Measurements from ENCODE around the gene RALA.

RALA gene

DNA sequence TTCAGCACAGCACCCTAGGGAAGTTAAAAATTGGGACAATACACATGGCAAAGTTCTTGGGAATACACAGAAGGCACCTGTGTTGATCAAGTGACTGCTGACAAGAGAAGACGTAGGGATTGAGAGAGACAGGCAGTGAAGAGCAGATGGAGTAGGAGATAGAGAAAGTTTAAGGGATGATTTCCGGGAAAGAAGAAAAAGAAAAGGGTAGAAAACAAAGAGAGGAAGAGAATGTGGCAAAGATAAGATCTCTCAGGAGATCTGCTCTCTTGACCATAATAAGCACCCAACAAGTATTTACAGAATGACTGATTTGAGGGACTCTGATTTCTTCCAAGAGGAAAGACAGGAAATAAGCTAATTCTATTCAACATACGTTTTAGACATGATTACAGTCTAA is 15.1 kb upstream of the RALA start:
- POLR2A ChIA-PET = no interaction called here
- DNase-seq (ENCODE audit: extremely low spot score) = no peak
- CTCF ChIA-PET = interaction anchor here (4.1 kb wide), 1 partner anchor 29 kb away, joined by 24 read pairs; no protein-coding TSS in a partner anchor
- TF ChIP-seq CTCF (IDR thresholded peaks at IDR 0.05; ENCODE audit: control extremely low read depth, extremely low read depth, low read depth, missing control alignments) = no peak

- peak; percentile 6 for TF ChIP-seq CTCF (IDR thresholded peaks at IDR 0.05; ENCODE audit: control extremely low read depth, extremely low read depth, low read depth, missing control alignments)
- CTCF ChIA-PET = interaction anchor here (0.9 to 4.1 kb wide), 2 partner anchors 15 to 30 kb away, joined by 3 to 24 read pairs; no protein-coding TSS in a partner anchor
- peak; percentile 50 for DNase-seq (ENCODE audit: extremely low spot score)
- POLR2A ChIA-PET = interaction anchor here (0.6 kb wide), 1 partner anchor 141 kb away, joined by 3 read pairs; no protein-coding TSS in a partner anchor
Observed at GRCh38 chr7:39609113-39609934, 14.0 kb upstream of the RALA start.

GRCh38 chr7:39609935-39610263 is 13.5 kb upstream of the RALA start:
- ChIA-PET CTCF (interaction anchor here (0.9 to 4.1 kb wide), 2 partner anchors 15 to 31 kb away, joined by 3 to 24 read pairs; no protein-coding TSS in a partner anchor), POLR2A (no interaction called here)
- DNase-seq (ENCODE audit: extremely low spot score) = no peak
- TF ChIP-seq CTCF (IDR thresholded peaks at IDR 0.05; ENCODE audit: control extremely low read depth, extremely low read depth, low read depth, missing control alignments) = no peak

DNA sequence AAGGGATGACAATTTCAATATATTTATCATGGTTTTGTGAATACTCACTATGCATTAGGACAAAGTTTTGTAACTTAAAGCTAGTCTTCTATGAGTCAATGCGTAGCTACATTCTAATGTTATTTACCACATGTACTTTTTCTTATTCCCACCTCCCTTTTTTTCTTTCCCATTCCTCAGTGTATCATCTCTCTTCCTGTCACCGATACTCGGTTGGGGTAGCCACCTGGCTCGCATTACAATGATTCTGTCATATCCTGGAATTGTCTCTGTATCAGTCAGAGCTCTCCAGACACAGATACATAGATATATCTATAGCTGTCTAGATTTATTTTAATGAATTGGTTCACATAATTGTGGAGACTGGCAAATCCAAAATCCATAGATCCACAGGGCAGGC is 9.8 kb upstream of the RALA start:
- no peak for DNase-seq (ENCODE audit: extremely low spot score)
- TF ChIP-seq CTCF (IDR thresholded peaks at IDR 0.05; ENCODE audit: control extremely low read depth, extremely low read depth, low read depth, missing control alignments) = no peak
- POLR2A ChIA-PET = no interaction called here
- CTCF ChIA-PET = interaction anchor here (1.3 to 2.5 kb wide), 3 partner anchors 9 to 439 kb away, joined by 3 to 9 read pairs (median 5); partner anchors contain the start of gene RALA

GRCh38 chr7:39614299-39614698 is 9.1 kb upstream of the RALA start:
- POLR2A ChIA-PET = no interaction called here

More at GRCh38 chr7:39614299-39614698, 9.1 kb upstream of the RALA start:
- no peak for DNase-seq (ENCODE audit: extremely low spot score)
- CTCF ChIA-PET = interaction anchor here (1.3 to 2.5 kb wide), 3 partner anchors 8 to 438 kb away, joined by 3 to 9 read pairs (median 5); partner anchors contain the start of gene RALA
- TF ChIP-seq CTCF (IDR thresholded peaks at IDR 0.05; ENCODE audit: control extremely low read depth, extremely low read depth, low read depth, missing control alignments) = no peak
